A549 (cell line): ENCODE results near the gene AKAP6.

Experiments
- CBX8 ChIP-seq: fragments of 200-600 bp; sonication (generic); IDR thresholded peaks from 2 replicates; pipeline ENCODE4 v1.6.1; 2016
- CTCF ChIP-seq: fragments of >200 bp; sonication (Bioruptor Twin); formaldehyde crosslinking; IDR thresholded peaks from 3 replicates; pipeline ENCODE4 v1.5.1; 2016
- EP300 ChIP-seq, 2 experiments: fragments of >200 bp; sonication (Bioruptor Twin); formaldehyde crosslinking; IDR thresholded peaks; 2 replicates in 1 of 2; 3 replicates in 1 of 2; pipeline ENCODE4 v1.6.1; 2016 to 2017
- POLR2A ChIP-seq: IDR thresholded peaks from 2 replicates; pipeline ENCODE4 v1.6.1; 2012; ENCODE audit warnings: mild to moderate bottlenecking, low read length
- RCOR1 ChIP-seq: fragments of 150-350 bp; IDR thresholded peaks from 2 replicates; pipeline ENCODE4 v1.6.1; 2014; ENCODE audit warnings: antibody characterized with exemption, low read length, low read depth

GRCh38 chr14:32396885-32397284, 67.8 kb downstream of the AKAP6 start:
- TF ChIP-seq CTCF: no peak
- no peak for TF ChIP-seq POLR2A
- no peak for TF ChIP-seq RCOR1
- TF ChIP-seq CBX8: no peak
- TF ChIP-seq EP300 (IDR thresholded peaks at IDR 0.05): no peak
